Keratinocyte (primary cell): ENCODE measurements around the gene TMUB2.

Experiments used
- CTCF ChIP-seq, 3 experiments: IDR thresholded peaks in 1 of 3; conservative IDR thresholded peaks in 1 of 3; optimal IDR thresholded peaks in 1 of 3; 2 replicates in 2 of 3; 3 replicates in 1 of 3; pipeline versions ENCODE3 to v1.5.1; 2011; ENCODE audit warnings: low read length in 3 of 3, mild to moderate bottlenecking in 3 of 3, moderate library complexity in 2 of 3, control low read depth in 1 of 3, inconsistent platforms in 1 of 3; ENCODE audit not compliant: insufficient read depth in 2 of 3; ENCODE audit errors: extremely low read depth in 1 of 3
- EZH2 ChIP-seq: IDR thresholded peaks from one replicate; pipeline ENCODE4 v1.6.1; 2012; ENCODE audit warnings: inconsistent platforms, mild to moderate bottlenecking, low read length, moderate library complexity

DNA sequence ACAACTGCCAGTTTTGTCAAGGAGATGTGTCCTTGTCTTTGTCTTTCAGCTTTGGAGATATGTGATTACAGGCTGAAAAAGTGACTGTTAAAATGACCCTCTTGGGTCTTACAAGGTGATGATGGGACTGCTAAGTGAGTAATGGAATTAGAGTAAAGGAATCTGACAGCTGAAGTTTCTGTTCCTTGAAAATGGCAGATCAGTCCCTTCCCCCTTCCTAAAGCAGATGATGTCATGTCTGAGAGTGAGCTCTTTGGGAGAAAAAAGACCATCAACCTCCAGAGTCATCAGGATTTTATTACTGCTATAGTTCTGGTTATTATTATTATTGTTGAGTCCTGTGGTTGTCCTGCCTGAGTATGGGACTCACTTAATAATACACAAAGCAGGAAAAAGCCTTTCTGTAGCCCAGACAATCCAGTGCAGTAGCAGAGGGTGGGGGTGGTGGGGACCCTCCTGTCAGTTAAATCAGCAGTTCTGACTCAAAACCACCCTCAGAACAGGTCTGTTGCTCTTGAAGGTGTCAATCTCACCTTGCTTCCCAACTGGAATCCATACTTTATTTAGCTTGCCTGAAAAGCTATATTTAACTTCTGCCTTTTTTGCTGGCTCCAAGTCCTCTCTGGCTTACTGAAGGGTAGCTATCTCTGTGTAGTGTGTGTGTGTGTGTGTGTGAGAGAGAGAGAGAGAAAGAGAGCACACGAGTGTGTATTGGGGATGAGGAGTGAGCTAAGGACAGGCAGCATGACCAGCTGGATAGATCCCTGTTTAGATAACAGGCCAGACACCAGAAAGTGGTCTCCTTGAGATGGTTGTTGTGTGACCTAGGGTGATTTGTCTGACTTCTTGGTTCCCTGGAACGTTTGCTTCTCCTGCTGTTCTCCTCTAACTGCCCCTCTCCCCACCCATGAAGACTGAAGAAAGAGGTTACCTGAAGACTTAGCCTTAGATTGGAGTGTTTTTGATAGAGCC is 40.1 kb upstream of the TMUB2 start:
- TF ChIP-seq CTCF (optimal IDR thresholded peaks at IDR 0.05 in 1 of 3, IDR thresholded peaks at IDR 0.05 in 1 of 3, conservative IDR thresholded peaks at IDR 0.05 in 1 of 3; ENCODE audit: extremely low read depth in 1 of 3, insufficient read depth in 2 of 3, low read length in 3 of 3) (no peak), EZH2 (no peak)
